Aorta (tissue), 5 donors: Measurements from ENCODE around the gene CWC27. TPM values are rescaled to one million over a fixed set of nuclear protein-coding genes. Genes with fewer than 3 reads are reported as not detected.

Source experiments
- ATAC-seq: fragments of 200-7000 bp; cut with Tn5 transposase; one replicate; pipeline ENCODE4 v1.9.1; 2022; ENCODE audit warnings: moderate library complexity; ENCODE audit not compliant: low FRiP score
- DNase-seq, 2 donors: peaks; one replicate each; pipeline ENCODE4 v3.0.0-alpha.2; 2020
- H3K27ac ChIP-seq, 2 donors: one replicate each; pipeline ENCODE4 v1.5.1; 2013; ENCODE audit warnings: low read length in 2 of 2, mild to moderate bottlenecking in 2 of 2, moderate library complexity in 2 of 2, control low read depth in 1 of 2, inconsistent platforms in 1 of 2, low read depth in 1 of 2
- H3K27me3 ChIP-seq, 2 donors: one replicate each; pipeline ENCODE4 v1.6.1; 2013; ENCODE audit warnings: control low read depth in 1 of 2, low read length in 1 of 2, mild to moderate bottlenecking in 1 of 2, moderate library complexity in 1 of 2; ENCODE audit not compliant: insufficient read depth in 2 of 2, control insufficient read depth in 1 of 2
- H3K36me3 ChIP-seq, 2 donors: one replicate each; pipeline ENCODE4 v1.6.1; 2013; ENCODE audit warnings: control low read depth in 1 of 2, low read length in 1 of 2, mild to moderate bottlenecking in 1 of 2; ENCODE audit not compliant: insufficient read depth in 2 of 2, control insufficient read depth in 1 of 2
- H3K4me1 ChIP-seq, 2 donors: one replicate each; pipeline ENCODE4 v1.6.1; 2013; ENCODE audit warnings: low read length in 2 of 2, control low read depth in 1 of 2, mild to moderate bottlenecking in 1 of 2, moderate library complexity in 1 of 2; ENCODE audit not compliant: insufficient read depth in 2 of 2, control insufficient read depth in 1 of 2
- H3K4me3 ChIP-seq, 2 donors: one replicate each; pipeline ENCODE4 v1.5.1; 2013; ENCODE audit warnings: low read length in 2 of 2, control low read depth in 1 of 2, mild to moderate bottlenecking in 1 of 2
- H3K9me3 ChIP-seq: one replicate; pipeline ENCODE4 v1.6.1; 2013; ENCODE audit warnings: mild to moderate bottlenecking, low read length; ENCODE audit not compliant: control insufficient read depth
- WGBS, 2 donors: extraction: QIAGEN DNeasy Blood & Tissue Kit; methylation state at CpG; one replicate each; pipeline ENCODE4 v1.1.7; 2013; 5-methylcytosine and 5-hydroxymethylcytosine counted together
- intact Hi-C, 2 donors: fragments of 100-400 bp; cut with DNase I; formaldehyde crosslinking; loops; one replicate each; pipeline versions ENCODE4 v1.14.2 to v1.15.0; 2022
- polyA plus RNA-seq, 2 donors: library from polyadenylated mRNA; stranded (reverse); fragments of 200-250 nt; gene quantifications; one replicate each; pipeline ENCODE4 v1.2.3, GENCODE V29; 2013
- total RNA-seq, 2 donors: library from RNA; stranded (reverse); fragmentation: NEBNext Ultra II Directional; extraction: Animal tissue kit (Norgen Biotek cat#: 25700); gene quantifications; one replicate each; pipeline ENCODE4 v1.2.1, GENCODE V29; 2021
- donor health status: healthy with polysubstance abuse.
- donor health status: Bipolar disorder and iron deficiency.
- donor health status: DM: no; HTN: no; CAD: no.
- donor health status: DM: no; HTN: no; CAD: no.
- donor health status: DM: yes; HTN: yes; CAD: no.

The CWC27 gene
- total and polyA plus RNA-seq, 4 donors = 12.9 to 20.7 (median 17.6) TPM

DNA sequence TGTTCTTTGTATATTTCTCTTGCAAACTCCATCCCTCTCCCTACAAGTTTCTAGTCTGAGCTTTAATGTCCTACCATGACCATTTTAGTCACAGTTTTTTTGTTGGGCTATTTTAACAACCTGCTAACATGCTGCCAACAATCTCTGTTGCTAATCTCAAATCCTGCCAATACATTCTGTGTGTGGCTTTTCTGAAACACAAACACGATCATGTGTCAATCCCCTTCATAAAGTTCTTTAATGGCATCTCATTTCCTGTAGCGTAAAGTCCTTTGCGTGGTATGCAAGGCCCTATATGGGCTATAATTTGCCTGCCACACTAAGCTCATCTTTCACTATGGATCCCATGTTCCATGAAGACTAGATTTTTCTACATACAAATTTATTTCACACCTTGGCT is 180.6 kb downstream of the CWC27 start:
- no peak for DNase-seq
- Histone ChIP-seq H3K27me3 (no peaks in the 10 kb centered on the region), H3K4me1 (peaks cover 0 to 2% of the 10 kb centered on the region in 2 donors), H3K4me3 (no peak overlapping the region), H3K36me3 (no peaks in the 10 kb centered on the region), H3K27ac (no peak overlapping the region), H3K9me3 (no peaks in the 10 kb centered on the region)
- WGBS, 2 donors = 50 to 53% methylated on average over 3 of the region's 3 CpGs
- ATAC-seq = no peak
- intact Hi-C loops = no loop called here

DNA sequence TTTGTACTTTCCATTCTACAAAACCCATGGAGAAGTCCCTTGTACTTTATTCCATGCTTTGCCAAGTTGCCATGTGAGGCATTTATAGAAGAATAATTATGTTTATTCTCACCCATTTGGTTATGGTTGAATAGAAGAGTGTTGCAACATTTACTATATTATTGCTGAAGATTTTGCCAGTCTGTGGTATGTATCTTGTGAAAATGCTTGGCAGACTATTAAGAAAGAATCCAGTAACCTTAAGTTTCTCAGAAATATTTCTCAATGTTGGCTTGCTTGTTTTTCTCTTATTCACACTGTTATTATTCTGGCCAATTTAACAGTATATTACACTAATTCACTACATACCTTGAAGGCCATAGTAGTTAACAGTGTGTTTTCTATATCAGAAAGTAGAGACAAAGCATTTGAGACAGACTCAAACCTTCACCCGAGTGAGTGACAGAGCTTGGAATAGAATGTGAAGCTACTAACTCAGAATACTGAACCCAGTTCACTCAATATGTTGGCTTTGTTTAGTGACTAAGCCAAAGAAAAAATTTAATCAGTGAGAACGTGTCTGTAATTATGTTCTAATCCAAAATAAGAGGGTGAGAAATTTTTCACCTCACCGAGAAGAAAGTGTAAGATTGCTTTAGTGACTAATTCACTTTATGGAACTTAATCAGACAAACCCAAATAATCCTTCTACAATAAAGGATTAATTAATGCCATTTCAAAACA is 184.4 kb downstream of the CWC27 start:
- no peaks in the 10 kb centered on the region for H3K9me3 ChIP-seq
- ATAC-seq (no peak), DNase-seq (no peak)
- 91% methylated on average over 3 of the region's 3 CpGs for WGBS, 2 donors
- no peak overlapping the region for H3K27ac ChIP-seq
- intact Hi-C loops = no loop called here
- H3K4me3 ChIP-seq = no peak overlapping the region
- H3K36me3 ChIP-seq = no peaks in the 10 kb centered on the region
- no peaks in the 10 kb centered on the region for H3K4me1 ChIP-seq
- H3K27me3 ChIP-seq = no peaks in the 10 kb centered on the region

DNA sequence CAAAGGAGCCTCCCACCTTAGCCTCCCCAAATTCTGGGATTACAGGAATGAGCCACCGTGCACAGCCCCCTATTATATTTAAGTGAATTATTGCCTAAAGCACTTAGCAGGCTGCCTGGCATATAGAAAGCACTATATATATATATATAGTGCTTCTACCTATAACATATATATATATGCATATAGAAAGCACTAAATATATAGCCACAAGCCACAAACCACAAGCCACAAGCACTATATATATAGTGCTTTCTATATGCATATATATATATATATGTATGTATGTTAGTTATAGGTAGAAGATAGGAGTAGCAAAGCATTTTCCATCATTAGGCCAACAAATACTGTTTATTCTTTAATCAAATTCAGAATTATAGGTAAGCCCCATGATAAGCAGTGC is 185.8 kb downstream of the CWC27 start:
- H3K27ac ChIP-seq = no peak overlapping the region
- ATAC-seq = no peak
- intact Hi-C loops = no loop called here
- H3K4me1 ChIP-seq = peaks cover 0 to 1% of the 10 kb centered on the region in 2 donors
- WGBS, 2 donors = 91 to 95% methylated on average over 1 of the region's 1 CpG
- H3K36me3 ChIP-seq = no peaks in the 10 kb centered on the region
- DNase-seq = no peak
- H3K4me3 ChIP-seq = no peak overlapping the region
- H3K27me3 ChIP-seq = no peaks in the 10 kb centered on the region
- no peaks in the 10 kb centered on the region for H3K9me3 ChIP-seq

DNA sequence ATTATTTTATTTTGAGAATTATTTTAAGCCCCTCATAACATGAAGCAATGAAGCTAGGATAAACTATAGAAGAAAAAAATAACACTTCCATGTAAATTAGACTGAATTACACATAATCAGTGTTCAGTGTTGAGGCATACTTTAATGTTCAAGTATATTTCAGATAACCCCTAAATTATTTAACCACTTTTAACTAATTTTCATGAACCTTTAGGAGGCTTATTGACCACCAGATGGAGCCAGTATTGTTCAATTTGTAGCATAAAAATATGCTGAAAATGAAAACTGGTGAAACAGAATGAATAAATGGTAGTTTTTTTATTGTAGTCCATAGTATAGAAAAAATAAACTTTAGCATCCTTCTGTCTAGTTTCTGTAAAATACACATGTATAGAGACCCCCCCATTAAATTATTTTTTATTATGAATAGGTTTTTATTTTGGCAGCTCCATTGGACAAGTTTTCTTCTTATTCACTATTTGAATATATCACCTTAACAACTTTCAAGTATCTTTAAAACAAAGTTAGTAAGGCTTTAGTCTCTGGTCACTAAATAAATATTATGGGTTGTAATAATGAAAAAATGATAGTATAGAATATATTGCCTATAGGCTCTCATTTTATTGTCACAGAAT is 190.1 kb downstream of the CWC27 start:
- intact Hi-C loops = loop anchor here (2.0 to 5.0 kb wide), 3 partner anchors 143 to 526 kb away; partner anchors contain the start of gene ADAMTS6 (in 1 of the 2)

DNA sequence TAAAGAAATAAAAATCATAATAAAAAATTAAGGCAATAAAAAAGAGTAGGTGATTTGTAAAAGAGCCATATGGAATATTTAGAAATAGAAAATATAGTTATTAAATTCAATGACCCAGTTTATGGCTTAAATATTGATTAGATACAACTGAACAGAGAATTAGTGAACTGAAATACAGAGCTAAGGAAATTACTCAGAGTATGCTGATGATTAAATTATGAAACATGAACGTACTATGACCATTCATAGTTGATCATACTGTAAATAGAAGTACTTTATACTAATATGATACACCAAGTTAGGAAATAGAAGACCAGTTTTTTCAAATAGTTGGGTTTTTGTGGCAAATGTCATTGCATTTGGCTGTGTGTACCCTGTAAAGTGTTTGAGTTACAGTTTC is 194.5 kb downstream of the CWC27 start:
- no peak overlapping the region for H3K27ac ChIP-seq
- peaks cover 0 to 2% of the 10 kb centered on the region in 2 donors for H3K4me1 ChIP-seq
- ATAC-seq (no peak), DNase-seq (no peak)
- no peaks in the 10 kb centered on the region for H3K27me3 ChIP-seq
- H3K4me3 ChIP-seq = no peak overlapping the region
- WGBS, 2 donors = 82 to 100% methylated on average over 1 of the region's 1 CpG
- intact Hi-C loops = no loop called here
- no peaks in the 10 kb centered on the region for H3K9me3 ChIP-seq
- no peaks in the 10 kb centered on the region for H3K36me3 ChIP-seq

More for the DNA sequence above, 190.1 kb downstream of the CWC27 start:
- no peak for ATAC-seq
- DNase-seq = no peak
- H3K4me1 ChIP-seq = peaks cover 0 to 2% of the 10 kb centered on the region in 2 donors
- no peak overlapping the region for H3K27ac ChIP-seq
- no peak overlapping the region for H3K4me3 ChIP-seq
- H3K36me3 ChIP-seq = no peaks in the 10 kb centered on the region
- H3K9me3 ChIP-seq = no peaks in the 10 kb centered on the region
- H3K27me3 ChIP-seq = no peaks in the 10 kb centered on the region

DNA sequence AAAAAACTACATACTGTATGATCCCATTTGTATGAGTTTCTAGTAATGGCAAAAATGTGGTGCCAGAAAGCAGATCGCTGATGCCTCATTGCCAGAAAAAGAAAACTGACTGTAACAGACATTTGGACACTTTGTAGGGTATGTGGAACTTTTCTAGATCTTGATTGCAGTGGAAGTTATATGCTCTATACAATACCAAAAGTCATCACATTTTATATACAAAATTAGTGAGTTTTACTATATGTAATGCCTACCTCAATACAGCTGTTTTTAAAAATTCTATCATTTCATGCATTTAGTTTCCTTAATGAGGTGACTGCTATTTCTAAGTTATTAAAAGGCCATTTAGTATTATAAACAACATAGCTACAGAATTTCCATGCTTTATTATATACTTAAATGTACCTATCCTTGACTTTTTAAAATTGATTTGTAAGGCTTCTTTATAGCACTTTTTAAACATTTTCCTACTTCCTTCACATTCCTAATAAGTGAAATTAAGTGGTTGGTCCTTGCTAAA is 199.9 kb downstream of the CWC27 start:
- ATAC-seq = no peak
- intact Hi-C loops = no loop called here
- Histone ChIP-seq H3K27me3 (no peaks in the 10 kb centered on the region), H3K9me3 (no peaks in the 10 kb centered on the region), H3K4me1 (no peaks in the 10 kb centered on the region), H3K4me3 (no peak overlapping the region), H3K27ac (no peak overlapping the region), H3K36me3 (no peaks in the 10 kb centered on the region)
- no peak for DNase-seq
- 95 to 100% methylated on average over 1 of the region's 1 CpG for WGBS, 2 donors

DNA sequence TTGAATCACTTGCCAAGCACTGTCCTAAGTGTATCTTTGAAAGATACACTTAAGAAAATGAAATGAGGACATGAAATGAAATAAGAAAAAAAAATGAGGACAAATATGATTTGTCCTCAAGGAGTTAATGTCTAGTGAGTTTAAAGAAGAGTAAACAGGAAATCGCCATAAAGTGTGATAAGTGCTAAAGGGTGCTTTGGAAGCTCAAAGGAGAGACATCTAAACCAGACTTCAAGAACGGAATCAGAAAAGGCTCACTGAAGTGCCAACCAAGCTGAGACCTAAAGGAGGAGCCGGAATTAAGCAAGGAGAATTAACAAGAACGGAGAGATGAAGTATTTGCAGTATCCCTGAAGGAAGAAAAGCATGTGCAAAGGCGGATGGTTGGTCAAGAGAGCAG is 200.8 kb downstream of the CWC27 start:
- Histone ChIP-seq H3K9me3 (no peaks in the 10 kb centered on the region), H3K4me3 (no peak overlapping the region), H3K36me3 (no peaks in the 10 kb centered on the region), H3K27ac (no peak overlapping the region), H3K27me3 (no peaks in the 10 kb centered on the region), H3K4me1 (no peaks in the 10 kb centered on the region)
- intact Hi-C loops = no loop called here
- WGBS, 2 donors = 80 to 84% methylated on average over 5 of the region's 5 CpGs
- no peak for DNase-seq
- no peak for ATAC-seq

DNA sequence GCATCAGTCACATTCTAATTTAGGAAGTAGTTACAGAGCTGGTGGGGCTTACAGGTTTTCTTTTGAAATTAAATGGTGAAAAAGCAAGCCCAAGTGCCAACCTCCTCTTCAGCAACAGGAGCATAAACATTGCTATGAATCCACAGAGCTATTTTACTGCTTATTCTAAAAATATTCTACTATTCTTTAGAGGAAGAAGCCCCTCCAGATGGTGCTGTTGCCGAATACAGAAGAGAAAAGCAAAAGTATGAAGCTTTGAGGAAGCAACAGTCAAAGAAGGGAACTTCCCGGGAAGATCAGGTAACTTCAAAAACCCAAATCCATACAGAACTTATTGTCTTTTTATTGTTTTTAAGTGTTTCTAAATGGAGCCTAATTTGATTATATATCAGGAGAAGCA is 202.8 kb downstream of the CWC27 start:
- H3K4me1 ChIP-seq = no peaks in the 10 kb centered on the region
- no peak overlapping the region for H3K27ac ChIP-seq
- 41 to 51% methylated on average over 2 of the region's 2 CpGs for WGBS, 2 donors
- H3K9me3 ChIP-seq = no peaks in the 10 kb centered on the region
- intact Hi-C loops = loop anchor here in 1 of 2 donors (10.0 kb wide), 1 partner anchor 53 kb away; no protein-coding TSS in a partner anchor
- no peaks in the 10 kb centered on the region for H3K36me3 ChIP-seq
- H3K27me3 ChIP-seq = no peaks in the 10 kb centered on the region
- DNase-seq (no peak), ATAC-seq (no peak)
- H3K4me3 ChIP-seq = no peak overlapping the region

DNA sequence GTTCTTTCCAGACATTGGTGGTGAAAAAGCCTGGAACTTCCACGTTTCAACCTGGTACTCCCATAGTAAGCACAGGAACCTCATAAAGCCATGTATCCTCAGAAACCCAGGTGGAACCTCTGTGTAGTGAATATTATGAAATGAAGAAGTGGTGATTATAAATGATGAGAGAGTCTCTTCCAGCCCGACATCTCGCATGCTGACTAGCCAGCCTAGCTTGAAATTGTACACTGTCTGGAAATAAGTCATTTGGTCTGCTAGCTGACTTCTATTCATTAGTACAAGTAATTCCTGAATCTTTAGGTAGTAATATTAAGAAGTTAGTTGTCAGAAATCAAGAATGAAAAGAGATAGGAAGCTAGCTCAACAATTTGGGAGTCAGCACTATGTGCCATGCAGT is 203.3 kb downstream of the CWC27 start:
- Histone ChIP-seq H3K4me1 (no peaks in the 10 kb centered on the region), H3K9me3 (no peaks in the 10 kb centered on the region), H3K27me3 (no peaks in the 10 kb centered on the region), H3K4me3 (no peak overlapping the region), H3K36me3 (no peaks in the 10 kb centered on the region), H3K27ac (no peak overlapping the region)
- DNase-seq (no peak), ATAC-seq (no peak)
- intact Hi-C loops = loop anchor here in 1 of 2 donors (10.0 kb wide), 1 partner anchor 53 kb away; no protein-coding TSS in a partner anchor
- WGBS, 2 donors = 87 to 95% methylated on average over 3 of the region's 3 CpGs
